K562 (cell line): ENCODE measurements around the gene GNG7. TPM values are rescaled to one million over a fixed set of nuclear protein-coding genes. Genes with fewer than 3 reads are reported as not detected.
A peak's percentile ranks its signal among the peaks of the same experiment; 100 is the strongest.

ENCODE experiments used
- ATF4 ChIP-seq: fragments of 450-650 bp; formaldehyde crosslinking; IDR thresholded peaks from 2 replicates; pipeline ENCODE4 v1.4.0; 2022; ENCODE audit warnings: mild to moderate bottlenecking, moderate library complexity
- CC2D1A ChIP-seq: fragments of 450-650 bp; IDR thresholded peaks from 2 replicates; pipeline ENCODE4 v1.6.1; 2017; ENCODE audit warnings: mild to moderate bottlenecking
- CEBPZ ChIP-seq: fragments of 150-350 bp; IDR thresholded peaks from 2 replicates; pipeline ENCODE4 v1.6.1; 2014; ENCODE audit warnings: low read depth, mild to moderate bottlenecking, low read length, borderline replicate concordance
- E2F5 ChIP-seq: sonication (generic); formaldehyde crosslinking; IDR thresholded peaks from 2 replicates; pipeline ENCODE4 v1.8.0; 2022; ENCODE audit warnings: mild to moderate bottlenecking, missing genetic modification reagents
- ESRRB ChIP-seq: fragments of 250-450 bp; sonication (Bioruptor Pico); IDR thresholded peaks from 2 replicates; pipeline ENCODE4 v1.5.0; 2020; ENCODE audit warnings: mild to moderate bottlenecking, moderate library complexity, borderline replicate concordance
- ETV1 ChIP-seq: fragments of 450-650 bp; conservative IDR thresholded peaks from 2 replicates; pipeline ENCODE4 v1.6.1; 2016; ENCODE audit warnings: missing genetic modification characterization, control low read depth, low read depth, missing compliant biosample characterization
- FOXK2 ChIP-seq, 2 experiments: fragments of 450-650 bp; IDR thresholded peaks in 1 of 2; conservative IDR thresholded peaks in 1 of 2; 2 replicates each; pipeline ENCODE4 v1.6.1; 2016; ENCODE audit warnings: low read depth in 2 of 2, mild to moderate bottlenecking in 1 of 2
- GATAD2B ChIP-seq: fragments of 450-650 bp; IDR thresholded peaks from 2 replicates; pipeline ENCODE4 v1.6.1; 2017; ENCODE audit warnings: mild to moderate bottlenecking, borderline replicate concordance
- IRF2 ChIP-seq: sonication (generic); formaldehyde crosslinking; IDR thresholded peaks from 2 replicates; pipeline ENCODE4 v1.8.1; 2022; ENCODE audit warnings: mild to moderate bottlenecking, missing genetic modification reagents
- KDM4B ChIP-seq, 2 experiments: fragments of 450-650 bp in 1 of 2; sonication (generic) in 1 of 2; IDR thresholded peaks; 2 replicates each; pipeline ENCODE4 v1.6.1; 2016 to 2017; ENCODE audit warnings: borderline replicate concordance in 2 of 2, antibody characterized with exemption in 1 of 2, low read depth in 1 of 2, mild to moderate bottlenecking in 1 of 2
- MXI1 ChIP-seq: IDR thresholded peaks from 2 replicates; pipeline ENCODE4 v1.6.1; 2011; ENCODE audit warnings: low read depth, mild to moderate bottlenecking, improper control_type of control experiment, low read length
- POLR2G ChIP-seq: fragments of 200-400 bp; formaldehyde crosslinking; IDR thresholded peaks from 2 replicates; pipeline ENCODE4 v1.6.1; 2017; ENCODE audit warnings: low read depth, mild to moderate bottlenecking, antibody characterized with exemption, low read length, moderate library complexity
- SREBF1 ChIP-seq: fragments of 150-350 bp; IDR thresholded peaks from 2 replicates; pipeline ENCODE4 v1.6.1; 2014; ENCODE audit warnings: antibody characterized with exemption, low read depth, low read length, borderline replicate concordance
- TBP ChIP-seq: optimal IDR thresholded peaks from 2 replicates; pipeline ENCODE3; 2011; ENCODE audit warnings: low read depth, low read length, improper control_type of control experiment
- ZBTB34 ChIP-seq: fragments of 250-450 bp; sonication (Bioruptor Pico); IDR thresholded peaks from 2 replicates; pipeline ENCODE4 v1.8.0; 2021; ENCODE audit warnings: mild to moderate bottlenecking, moderate library complexity
- ZC3H4 ChIP-seq: sonication (generic); formaldehyde crosslinking; IDR thresholded peaks from 2 replicates; pipeline ENCODE4 v1.9.0; 2021; ENCODE audit warnings: missing genetic modification reagents, borderline replicate concordance
- ZEB2 ChIP-seq: fragments of 450-650 bp; IDR thresholded peaks from 2 replicates; pipeline ENCODE4 v1.6.1; 2016
- ZNF217 ChIP-seq: sonication (generic); formaldehyde crosslinking; IDR thresholded peaks from 2 replicates; pipeline ENCODE4 v1.8.0; 2022; ENCODE audit warnings: mild to moderate bottlenecking, missing genetic modification reagents
- ZNF354B ChIP-seq: fragments of 250-450 bp; sonication (Bioruptor Pico); IDR thresholded peaks from 2 replicates; pipeline ENCODE4 v1.4.0; 2020
- ZNF395 ChIP-seq: fragments of 200-800 bp; sonication (Bioruptor generic); IDR thresholded peaks from 2 replicates; pipeline ENCODE4 v1.6.1; 2017; ENCODE audit warnings: missing genetic modification characterization, missing compliant biosample characterization
- polyA plus RNA-seq, 8 experiments: library from polyadenylated mRNA; depleted of rRNA in 4 of 8; stranded (reverse) in 5 of 8; unstranded in 3 of 8; fragments of >200 nt; fragmentation: Nextera tagmentation in 2 of 8; fragmentation: Illumina TruSeq in 1 of 8; extraction: Ambion mirVana in 2 of 8; extraction: Trizol in 1 of 8; gene quantifications; 2 replicates each; pipeline versions ENCODE4 v1.2.1 to v1.2.3, GENCODE V29; 2011 to 2014; ENCODE audit warnings: inconsistent platforms in 1 of 8, missing spikeins in 1 of 8
- total RNA-seq, 7 experiments: library from RNA; depleted of rRNA in 6 of 7; stranded (reverse); fragments of >200 nt in 6 of 7; fragmentation: Illumina TruSeq in 2 of 7; extraction: Trizol in 2 of 7; gene quantifications; 2 replicates each; pipeline versions ENCODE4 v1.2.1 to v1.2.3, GENCODE V29; 2011 to 2021; ENCODE audit warnings: low replicate concordance in 1 of 7

The GNG7 gene
- total and polyA plus RNA-seq, 9 of the 15 experiments (the other 6 are each of a cell fraction or from before 2014, with no cell fraction given), result 0.01 to 0.20 (median 0.06) TPM; not detected in 1

- peak; percentile 30; the same call in 1 of the 2 replicates for TF ChIP-seq ZNF395 (CRISPR knock-in tag)
- no peak for TF ChIP-seq IRF2
- TF ChIP-seq FOXK2 (conservative IDR thresholded peaks at IDR 0.05 in 1 of 2, IDR thresholded peaks at IDR 0.05 in 1 of 2; ENCODE audit: low read depth in 2 of 2), result no peak
- no peak for TF ChIP-seq E2F5 (CRISPR knock-in tag)
- no peak for TF ChIP-seq KDM4B (IDR thresholded peaks at IDR 0.05; ENCODE audit: borderline replicate concordance in 2 of 2, low read depth in 1 of 2)
- peak; percentile 74 for TF ChIP-seq MXI1
- no peak for TF ChIP-seq ESRRB (CRISPR knock-in tag)
- peak; percentile 44; the same call in 1 of the 2 replicates for TF ChIP-seq ATF4 (CRISPR knock-in tag)
- TF ChIP-seq ZNF217 (CRISPR knock-in tag), result no peak
- TF ChIP-seq ZC3H4, result no peak
- TF ChIP-seq GATAD2B, result no peak
- no peak for TF ChIP-seq ZBTB34 (CRISPR knock-in tag)
- peak; percentile 99 for TF ChIP-seq POLR2G
- TF ChIP-seq CC2D1A, result no peak
- TF ChIP-seq ZEB2, result no peak
- TF ChIP-seq ETV1 (tag), result peak; percentile 53; the same call in 1 of the 2 replicates
- no peak for TF ChIP-seq CEBPZ
- no peak for TF ChIP-seq SREBF1
- peak; percentile 99 for TF ChIP-seq TBP
- no peak for TF ChIP-seq ZNF354B
Measured at GRCh38 chr19:2475702-2476450, 226.6 kb downstream of the GNG7 start, which contains the start of gene GADD45B (continued).
